Inferior parietal cortex (tissue), 1 donor: ENCODE data around the gene GTF2F2.
"Not testable (repeated sequence)": the region's sequence is repeated elsewhere in the genome, so short reads cannot be mapped to it uniquely, and the experiment has no call there.

Source experiments
- DNase-seq: peaks from one replicate; pipeline ENCODE4 v3.0.0-alpha.2; 2016; ENCODE audit errors: extremely low spot score

Gene GTF2F2

GRCh38 chr13:45178349-45179162, 58.2 kb downstream of the GTF2F2 start:
- DNase-seq: no peak

- no peak for DNase-seq
Measured at GRCh38 chr13:45179428-45179827, 59.1 kb downstream of the GTF2F2 start.

GRCh38 chr13:45180303-45180702, 60.0 kb downstream of the GTF2F2 start:
- DNase-seq: no peak

GRCh38 chr13:45180713-45181601, 60.6 kb downstream of the GTF2F2 start:
- no peak for DNase-seq

GRCh38 chr13:45184693-45185092, 64.4 kb downstream of the GTF2F2 start:
- no peak for DNase-seq

- no peak for DNase-seq
Measured at GRCh38 chr13:45185286-45185685, 65.0 kb downstream of the GTF2F2 start.

- DNase-seq: not testable (repeated sequence)
Measured at GRCh38 chr13:45189077-45189476, 68.8 kb downstream of the GTF2F2 start.

GRCh38 chr13:45189511-45189910, 69.2 kb downstream of the GTF2F2 start:
- DNase-seq: not testable (repeated sequence)

GRCh38 chr13:45191874-45192273, 71.6 kb downstream of the GTF2F2 start:
- DNase-seq: no peak

GRCh38 chr13:45194081-45194939, 74.0 kb downstream of the GTF2F2 start:
- DNase-seq: peak; percentile 84

GRCh38 chr13:45195421-45195820, 75.1 kb downstream of the GTF2F2 start:
- DNase-seq: no peak

- DNase-seq: no peak
Measured at GRCh38 chr13:45196096-45196495, 75.8 kb downstream of the GTF2F2 start.

GRCh38 chr13:45196622-45197021, 76.3 kb downstream of the GTF2F2 start:
- DNase-seq: no peak

- DNase-seq: no peak
Measured at GRCh38 chr13:45198041-45198440, 77.7 kb downstream of the GTF2F2 start.

- DNase-seq: no peak
Measured at GRCh38 chr13:45198924-45199323, 78.6 kb downstream of the GTF2F2 start.

GRCh38 chr13:45199711-45200110, 79.4 kb downstream of the GTF2F2 start:
- DNase-seq: no peak

- DNase-seq: no peak
Measured at GRCh38 chr13:45200701-45201232, 80.5 kb downstream of the GTF2F2 start, which contains the start of gene KCTD4. TSS of gene KCTD4 (minus strand) at chr13:45201045. CDS start at chr13:45194567, 6,478 bp downstream.

- no peak for DNase-seq
Measured at GRCh38 chr13:45205124-45205523, 84.8 kb downstream of the GTF2F2 start.

- no peak for DNase-seq
Measured at GRCh38 chr13:45206340-45206739, 86.0 kb downstream of the GTF2F2 start.

GRCh38 chr13:45207319-45207718, 87.0 kb downstream of the GTF2F2 start:
- no peak for DNase-seq

GRCh38 chr13:45208132-45208531, 87.8 kb downstream of the GTF2F2 start:
- DNase-seq: no peak
